Measurements from ENCODE around the gene SLC39A11. TPM values are rescaled to one million over a fixed set of nuclear protein-coding genes. Genes with fewer than 3 reads are reported as not detected.
A peak's percentile ranks its signal among the peaks of the same experiment; 100 is the strongest.

The SLC39A11 gene
- total RNA-seq, 1 donor from 2014 or later: 5.5 TPM

GRCh38 chr17:72982680-72983079, 109.8 kb downstream of the SLC39A11 start:
- no peaks in the 10 kb centered on the region for H3K27me3 ChIP-seq
- no peaks in the 10 kb centered on the region for H4K20me1 ChIP-seq (ENCODE audit: low read depth)
- H3K36me3 ChIP-seq: no peaks in the 10 kb centered on the region
- H3K79me2 ChIP-seq (ENCODE audit: low read depth): no peaks in the 10 kb centered on the region
- H3F3A ChIP-seq (ENCODE audit: low read depth): no peaks in the 10 kb centered on the region
- H3K36me3 Mint-ChIP-seq: no peaks in the 10 kb centered on the region
- no peak overlapping the region for H3K4me3 ChIP-seq
- no peak overlapping the region for H3K27ac Mint-ChIP-seq
- H3K4me3 Mint-ChIP-seq: no peak overlapping the region
- TF ChIP-seq, protein P1, sequence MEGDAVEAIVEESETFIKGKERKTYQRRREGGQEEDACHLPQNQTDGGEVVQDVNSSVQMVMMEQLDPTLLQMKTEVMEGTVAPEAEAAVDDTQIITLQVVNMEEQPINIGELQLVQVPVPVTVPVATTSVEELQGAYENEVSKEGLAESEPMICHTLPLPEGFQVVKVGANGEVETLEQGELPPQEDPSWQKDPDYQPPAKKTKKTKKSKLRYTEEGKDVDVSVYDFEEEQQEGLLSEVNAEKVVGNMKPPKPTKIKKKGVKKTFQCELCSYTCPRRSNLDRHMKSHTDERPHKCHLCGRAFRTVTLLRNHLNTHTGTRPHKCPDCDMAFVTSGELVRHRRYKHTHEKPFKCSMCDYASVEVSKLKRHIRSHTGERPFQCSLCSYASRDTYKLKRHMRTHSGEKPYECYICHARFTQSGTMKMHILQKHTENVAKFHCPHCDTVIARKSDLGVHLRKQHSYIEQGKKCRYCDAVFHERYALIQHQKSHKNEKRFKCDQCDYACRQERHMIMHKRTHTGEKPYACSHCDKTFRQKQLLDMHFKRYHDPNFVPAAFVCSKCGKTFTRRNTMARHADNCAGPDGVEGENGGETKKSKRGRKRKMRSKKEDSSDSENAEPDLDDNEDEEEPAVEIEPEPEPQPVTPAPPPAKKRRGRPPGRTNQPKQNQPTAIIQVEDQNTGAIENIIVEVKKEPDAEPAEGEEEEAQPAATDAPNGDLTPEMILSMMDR (IDR thresholded peaks at IDR 0.05): no peak
- TF ChIP-seq EZH2phosphoT487 (IDR thresholded peaks at IDR 0.05): no peak
- TF ChIP-seq EZH2 (IDR thresholded peaks at IDR 0.05): no peak
- peaks cover 3% of the 10 kb centered on the region for H3K4me1 Mint-ChIP-seq
- peaks cover 2% of the 10 kb centered on the region for H3K27me3 Mint-ChIP-seq (ENCODE audit: insufficient read depth, low read depth)
- no peak overlapping the region for H3K27ac ChIP-seq
- no peaks in the 10 kb centered on the region for H3K9me3 ChIP-seq (ENCODE audit: low read depth)
- H2AFZ ChIP-seq (replicated peaks): no peak overlapping the region
- peaks cover 3% of the 10 kb centered on the region for H3K4me1 ChIP-seq
- no peak overlapping the region for H3K4me2 ChIP-seq
- H3K9me3 Mint-ChIP-seq: no peaks in the 10 kb centered on the region
- DNase-seq (ENCODE audit: low spot score): no peak
- no peak overlapping the region for H3K9ac ChIP-seq

- H3K9me3 Mint-ChIP-seq: peaks cover 12% of the 10 kb centered on the region
Observed at GRCh38 chr17:72978593-72979218, 113.8 kb downstream of the SLC39A11 start.

GRCh38 chr17:72977771-72978417, 114.6 kb downstream of the SLC39A11 start:
- no peak overlapping the region for H3K4me3 Mint-ChIP-seq
- H3K27me3 Mint-ChIP-seq (ENCODE audit: insufficient read depth, low read depth): peaks cover 2% of the 10 kb centered on the region
- peaks cover 12% of the 10 kb centered on the region for H3K9me3 Mint-ChIP-seq
- H2AFZ ChIP-seq (replicated peaks): no peak overlapping the region
- H3K4me2 ChIP-seq: no peak overlapping the region
- no peaks in the 10 kb centered on the region for H3K36me3 ChIP-seq
- no peaks in the 10 kb centered on the region for H4K20me1 ChIP-seq (ENCODE audit: low read depth)
- no peak for DNase-seq (ENCODE audit: low spot score)
- no peak overlapping the region for H3K27ac ChIP-seq
- no peaks in the 10 kb centered on the region for H3K4me1 ChIP-seq
- TF ChIP-seq, protein P1 (IDR thresholded peaks at IDR 0.05): no peak
- TF ChIP-seq EZH2 (IDR thresholded peaks at IDR 0.05): no peak
- no peak for TF ChIP-seq EZH2phosphoT487 (IDR thresholded peaks at IDR 0.05)
- no peaks in the 10 kb centered on the region for H3K79me2 ChIP-seq (ENCODE audit: low read depth)
- H3K27ac Mint-ChIP-seq: peak overlapping the region; percentile 36
- H3F3A ChIP-seq (ENCODE audit: low read depth): no peaks in the 10 kb centered on the region
- no peak overlapping the region for H3K4me3 ChIP-seq
- H3K4me1 Mint-ChIP-seq: peaks cover 16% of the 10 kb centered on the region
- peaks cover 2% of the 10 kb centered on the region for H3K36me3 Mint-ChIP-seq
- H3K9ac ChIP-seq: no peak overlapping the region
- H3K9me3 ChIP-seq (ENCODE audit: low read depth): no peaks in the 10 kb centered on the region
- H3K27me3 ChIP-seq: no peaks in the 10 kb centered on the region

More at GRCh38 chr17:72978593-72979218, 113.8 kb downstream of the SLC39A11 start:
- Histone ChIP-seq H3K27me3 (no peaks in the 10 kb centered on the region), H3K79me2 (ENCODE audit: low read depth) (no peaks in the 10 kb centered on the region), H2AFZ (replicated peaks) (no peak overlapping the region), H3K4me2 (no peak overlapping the region), H3K36me3 (no peaks in the 10 kb centered on the region), H4K20me1 (ENCODE audit: low read depth) (no peaks in the 10 kb centered on the region), H3K4me3 (no peak overlapping the region), H3K27ac (no peak overlapping the region), H3F3A (ENCODE audit: low read depth) (no peaks in the 10 kb centered on the region), H3K9ac (no peak overlapping the region), H3K9me3 (ENCODE audit: low read depth) (no peaks in the 10 kb centered on the region), H3K4me1 (no peaks in the 10 kb centered on the region)
- Mint-ChIP-seq H3K4me1 (peaks cover 16% of the 10 kb centered on the region), H3K27ac (peak overlapping the region; percentile 36), H3K27me3 (ENCODE audit: insufficient read depth, low read depth) (peaks cover 2% of the 10 kb centered on the region), H3K4me3 (no peak overlapping the region), H3K36me3 (peaks cover 2% of the 10 kb centered on the region)
- no peak for TF ChIP-seq EZH2phosphoT487 (IDR thresholded peaks at IDR 0.05)
- TF ChIP-seq, protein P1 (IDR thresholded peaks at IDR 0.05): no peak
- TF ChIP-seq EZH2 (IDR thresholded peaks at IDR 0.05): no peak
- DNase-seq (ENCODE audit: low spot score): no peak
